Colonic mucosa (tissue), 4 donors: ENCODE results near the gene STRN4. TPM values are rescaled to one million over a fixed set of nuclear protein-coding genes. Genes with fewer than 3 reads are reported as not detected.
A peak's percentile ranks its signal among the peaks of the same experiment; 100 is the strongest.

ENCODE experiments used
- DNase-seq: peaks from one replicate; pipeline ENCODE4 v3.0.0-alpha.2; 2020
- H3K27ac ChIP-seq: fragments of 200-600 bp; one replicate; pipeline ENCODE4 v1.8.0; 2021
- H3K27me3 ChIP-seq: fragments of 200-600 bp; one replicate; pipeline ENCODE4 v1.8.0; 2021
- H3K36me3 ChIP-seq: fragments of 200-600 bp; one replicate; pipeline ENCODE4 v1.8.0; 2021
- H3K4me1 ChIP-seq: fragments of 200-600 bp; one replicate; pipeline ENCODE4 v1.8.0; 2021; ENCODE audit warnings: mild to moderate bottlenecking
- H3K4me3 ChIP-seq: fragments of 200-600 bp; one replicate; pipeline ENCODE4 v1.8.0; 2021
- H3K9ac ChIP-seq, 2 donors: one replicate each; pipeline ENCODE4 v1.7.0; 2013; ENCODE audit warnings: control low read depth in 2 of 2, low read depth in 2 of 2, low read length in 2 of 2
- H3K9me3 ChIP-seq: fragments of 200-600 bp; one replicate; pipeline ENCODE4 v1.8.0; 2021
- intact Hi-C: fragments of 100-400 bp; cut with DNase I; formaldehyde crosslinking; loops from one replicate; pipeline ENCODE4 v1.14.1; 2022
- total RNA-seq, 2 donors: library from RNA; stranded (reverse); fragmentation: NEBNext Ultra II Directional in 1 of 2; extraction: Animal tissue kit (Norgen Biotek cat#: 25700) in 1 of 2; gene quantifications; one replicate each; pipeline ENCODE4 v1.2.1, GENCODE V29; 2021
- TF ChIP-seq, protein P1 (sequence below): fragments of 200-600 bp; IDR thresholded peaks from one replicate; pipeline ENCODE4 v1.8.0; 2022; ENCODE audit warnings: antibody characterized with exemption, mild to moderate bottlenecking
- donor health status: healthy.
- donor health status: DM: no; HTN: no; CAD: no.
- donor health status: DM: no; HTN: no; CAD: no.

The STRN4 gene
- total RNA-seq, 2 donors from 2014 or later, result 56.5 to 90.0 TPM

DNA sequence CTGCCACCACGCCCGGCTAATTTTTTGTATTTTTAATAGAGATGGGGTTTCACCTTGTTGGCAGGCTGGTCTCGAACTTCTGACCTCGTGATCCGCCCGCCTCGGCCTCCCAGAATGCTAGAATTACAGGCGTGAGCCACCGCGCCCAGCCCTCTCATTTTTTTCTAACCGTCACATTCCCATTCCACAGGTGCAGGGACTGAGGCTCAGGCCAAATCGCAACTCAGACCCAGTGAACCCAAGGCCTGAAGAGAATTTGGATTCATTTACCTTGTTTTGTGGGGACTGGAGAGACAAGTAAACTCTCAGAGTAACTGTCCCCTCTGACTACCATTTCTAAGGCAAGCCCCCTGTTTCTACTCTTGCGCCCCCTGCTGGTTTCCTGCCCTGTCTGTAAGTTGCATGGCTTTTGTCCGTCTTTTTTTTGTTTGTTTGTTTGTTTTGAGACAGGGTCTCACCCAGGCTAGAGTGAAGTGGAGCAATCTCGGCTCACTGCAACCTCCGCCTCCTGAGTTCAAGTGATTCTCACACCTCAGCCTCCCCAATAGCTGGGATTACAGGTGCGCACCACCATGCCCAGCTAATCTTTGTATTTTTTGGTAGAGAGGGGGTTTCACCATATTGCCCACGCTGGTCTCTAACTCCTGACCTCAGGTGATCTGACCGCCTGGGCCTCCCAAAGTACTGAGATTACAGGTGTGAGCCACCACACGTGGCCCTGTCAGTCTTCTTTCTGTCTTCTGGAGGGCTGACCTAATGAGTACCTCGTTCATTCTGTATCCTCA lies 2.3 kb upstream of the STRN4 start:
- Histone ChIP-seq H3K4me3 (no peak overlapping the region), H3K9ac (no peak overlapping the region), H3K9me3 (no peaks in the 10 kb centered on the region), H3K36me3 (no peaks in the 10 kb centered on the region), H3K4me1 (no peaks in the 10 kb centered on the region), H3K27me3 (no peaks in the 10 kb centered on the region), H3K27ac (no peak overlapping the region)
- TF ChIP-seq, protein P1, sequence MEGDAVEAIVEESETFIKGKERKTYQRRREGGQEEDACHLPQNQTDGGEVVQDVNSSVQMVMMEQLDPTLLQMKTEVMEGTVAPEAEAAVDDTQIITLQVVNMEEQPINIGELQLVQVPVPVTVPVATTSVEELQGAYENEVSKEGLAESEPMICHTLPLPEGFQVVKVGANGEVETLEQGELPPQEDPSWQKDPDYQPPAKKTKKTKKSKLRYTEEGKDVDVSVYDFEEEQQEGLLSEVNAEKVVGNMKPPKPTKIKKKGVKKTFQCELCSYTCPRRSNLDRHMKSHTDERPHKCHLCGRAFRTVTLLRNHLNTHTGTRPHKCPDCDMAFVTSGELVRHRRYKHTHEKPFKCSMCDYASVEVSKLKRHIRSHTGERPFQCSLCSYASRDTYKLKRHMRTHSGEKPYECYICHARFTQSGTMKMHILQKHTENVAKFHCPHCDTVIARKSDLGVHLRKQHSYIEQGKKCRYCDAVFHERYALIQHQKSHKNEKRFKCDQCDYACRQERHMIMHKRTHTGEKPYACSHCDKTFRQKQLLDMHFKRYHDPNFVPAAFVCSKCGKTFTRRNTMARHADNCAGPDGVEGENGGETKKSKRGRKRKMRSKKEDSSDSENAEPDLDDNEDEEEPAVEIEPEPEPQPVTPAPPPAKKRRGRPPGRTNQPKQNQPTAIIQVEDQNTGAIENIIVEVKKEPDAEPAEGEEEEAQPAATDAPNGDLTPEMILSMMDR, result peak; percentile 81
- intact Hi-C loops, result no loop called here
- DNase-seq, result peak; percentile 80

DNA sequence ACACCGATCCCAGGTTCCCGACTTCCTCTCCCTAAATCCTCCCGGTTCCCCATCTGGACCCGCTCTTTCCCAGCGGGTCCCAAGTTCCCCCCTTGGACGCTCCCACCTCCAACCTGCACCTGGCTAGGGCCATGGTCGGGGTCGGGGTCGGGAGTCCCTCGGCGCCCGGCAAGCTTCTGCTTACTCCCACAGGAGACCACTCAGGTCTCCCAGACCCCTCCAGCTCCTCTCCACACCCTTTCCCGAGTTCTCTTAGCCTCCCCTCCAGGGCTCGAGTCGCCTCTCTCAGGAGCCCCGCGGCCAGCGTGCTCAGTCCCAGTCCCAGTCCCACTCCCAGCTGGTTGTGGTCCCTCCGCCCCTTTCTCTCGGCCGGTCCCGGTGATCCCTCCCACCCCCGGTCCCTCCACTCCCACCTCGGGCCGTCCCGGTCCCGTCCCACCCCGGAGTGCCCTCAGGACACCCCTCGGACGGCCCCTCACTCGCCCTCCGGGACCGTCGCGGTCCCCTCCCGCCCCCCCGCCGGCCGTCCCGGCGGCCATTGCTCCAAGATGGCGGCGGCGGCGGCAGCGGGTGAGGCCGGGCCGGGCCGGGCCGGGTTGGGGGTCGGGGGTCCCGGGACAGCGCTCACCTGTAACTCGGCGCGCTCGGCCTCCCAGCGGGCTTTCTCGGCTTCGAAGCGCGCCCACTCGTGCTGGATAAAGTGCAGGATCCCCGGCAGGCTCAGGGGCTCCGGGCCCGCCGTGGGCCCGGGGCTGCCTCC lies 549 bp downstream of the STRN4 start, which contains the start of gene FKRP:
TSS of gene FKRP (plus strand) at position 537 of the 760 bp plus-strand sequence. CDS start 9,394 bp downstream, outside the sequence.
- Histone ChIP-seq H3K4me1 (no peaks in the 10 kb centered on the region), H3K27ac (peak within 1 kb of the TSS; percentile 80), H3K9ac (peak within 1 kb of the TSS; percentile 95 to 96), H3K27me3 (no peaks in the 10 kb centered on the region), H3K36me3 (no peaks in the 10 kb centered on the region), H3K9me3 (no peaks in the 10 kb centered on the region), H3K4me3 (peak within 1 kb of the TSS; percentile 97)
- no peak for DNase-seq
- TF ChIP-seq, protein P1, result no peak
- intact Hi-C loops, result no loop called here

DNA sequence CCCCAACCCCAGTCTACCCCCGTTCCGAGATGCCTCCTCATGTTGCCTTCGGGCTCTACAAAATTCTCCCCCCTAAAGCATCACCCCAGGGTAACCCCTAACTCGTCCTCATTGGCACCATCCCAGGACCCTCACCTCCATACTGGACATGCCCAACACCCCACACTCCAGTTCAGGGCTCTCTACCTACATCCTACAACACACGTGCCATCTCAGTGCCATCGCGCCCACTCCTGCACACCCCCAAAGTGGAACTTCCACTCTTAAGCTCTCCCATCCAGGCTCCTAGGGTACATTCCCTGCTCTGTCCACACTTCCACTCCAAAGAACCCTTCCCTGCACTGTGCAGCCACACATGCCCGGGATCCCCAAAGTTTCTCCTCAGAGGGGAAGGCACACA lies 1.2 kb downstream of the STRN4 start:
- Histone ChIP-seq H3K27me3 (no peaks in the 10 kb centered on the region), H3K4me1 (no peaks in the 10 kb centered on the region), H3K27ac (no peak overlapping the region), H3K9me3 (no peaks in the 10 kb centered on the region), H3K9ac (peak overlapping the region; percentile 95 to 96), H3K36me3 (no peaks in the 10 kb centered on the region), H3K4me3 (peak overlapping the region; percentile 97)
- intact Hi-C loops, result no loop called here
- TF ChIP-seq, protein P1, result no peak
- DNase-seq, result no peak

DNA sequence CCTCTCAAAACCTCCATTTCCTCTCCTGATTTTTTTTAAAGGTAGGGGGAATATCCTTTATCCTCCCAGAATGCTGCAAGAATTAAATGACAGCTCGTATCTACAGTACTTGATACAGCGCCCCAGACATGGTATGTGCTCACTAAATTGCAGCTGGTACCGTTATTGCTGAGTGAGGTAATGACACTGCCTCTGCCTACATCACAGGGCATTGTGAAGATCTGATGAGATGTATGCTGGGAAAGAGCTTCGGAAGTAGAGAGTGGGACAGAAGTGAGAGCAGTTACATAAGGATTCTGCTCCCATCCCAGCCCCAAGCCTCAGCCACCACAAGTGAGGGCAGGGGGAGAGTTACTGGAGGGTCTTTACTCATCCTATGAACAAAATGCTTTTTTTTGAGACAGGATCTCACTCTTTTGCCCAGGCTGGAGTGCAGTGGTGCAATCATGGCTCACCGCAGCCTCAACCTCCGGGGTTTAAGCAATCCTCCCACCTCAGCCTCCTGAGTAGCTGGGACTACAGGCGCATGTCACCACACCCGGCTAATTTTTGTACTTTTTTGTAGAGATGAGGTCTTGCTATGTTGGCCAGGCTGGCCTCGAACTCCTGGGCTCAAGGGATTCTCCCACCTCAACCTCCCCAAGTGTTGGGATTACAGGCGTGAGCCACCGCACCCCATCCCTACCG lies 2.1 kb downstream of the STRN4 start:
- Histone ChIP-seq H3K4me3 (no peak overlapping the region), H3K4me1 (no peaks in the 10 kb centered on the region)
- DNase-seq, result no peak

More for the DNA sequence above, 2.1 kb downstream of the STRN4 start:
- no peak overlapping the region for H3K27ac ChIP-seq
- H3K9me3 ChIP-seq, result no peaks in the 10 kb centered on the region
- no peaks in the 10 kb centered on the region for H3K27me3 ChIP-seq
- intact Hi-C loops, result no loop called here
- no peaks in the 10 kb centered on the region for H3K36me3 ChIP-seq
- H3K9ac ChIP-seq, result peak overlapping the region in 1 of 2 donors; percentile 95
- TF ChIP-seq, protein P1, result no peak
